Transverse colon (tissue), 4 donors: Measurements from ENCODE around the gene HSF5. TPM values are rescaled to one million over a fixed set of nuclear protein-coding genes. Genes with fewer than 3 reads are reported as not detected.
A peak's percentile ranks its signal among the peaks of the same experiment; 100 is the strongest.

Experiments used
- DNase-seq: peaks from one replicate; pipeline ENCODE4 v3.0.0-alpha.2; 2019
- H3K27ac ChIP-seq, 4 donors: fragments of 200-600 bp; sonication (generic); 2 replicates each; pipeline ENCODE4 v1.5.1; 2016 to 2018; ENCODE audit warnings: inconsistent platforms in 4 of 4
- H3K27me3 ChIP-seq: fragments of 200-600 bp; sonication (generic); 2 replicates; pipeline ENCODE4 v1.5.1; 2017; ENCODE audit warnings: inconsistent platforms
- H3K36me3 ChIP-seq, 4 donors: fragments of 200-600 bp; sonication (generic); 2 replicates each; pipeline ENCODE4 v1.5.1; 2017 to 2019; ENCODE audit warnings: inconsistent platforms in 4 of 4
- H3K4me1 ChIP-seq, 4 donors: fragments of 200-600 bp; sonication (generic); 2 replicates each; pipeline ENCODE4 v1.5.1; 2017 to 2020; ENCODE audit warnings: inconsistent platforms in 4 of 4
- H3K4me3 ChIP-seq, 4 donors: fragments of 200-600 bp; sonication (generic); 1 replicate in 1 of 4; 2 replicates in 3 of 4; pipeline versions ENCODE4 v1.5.1 to v1.6.1; 2017 to 2019; ENCODE audit warnings: inconsistent platforms in 4 of 4
- H3K9me3 ChIP-seq, 2 donors: fragments of 200-600 bp; sonication (generic); 2 replicates each; pipeline ENCODE4 v1.5.1; 2017 to 2019; ENCODE audit warnings: inconsistent platforms in 2 of 2
- CTCF ChIP-seq, 5 experiments: fragments of 200-600 bp in 3 of 5; fragments of 450-650 bp in 2 of 5; sonication (generic) in 3 of 5; IDR thresholded peaks; 1 replicate in 2 of 5; 2 replicates in 3 of 5; pipeline ENCODE4 v1.5.1; 2016 to 2017; ENCODE audit warnings: antibody characterized with exemption in 5 of 5, inconsistent platforms in 3 of 5, mild to moderate bottlenecking in 2 of 5, moderate library complexity in 1 of 5
- EP300 ChIP-seq: sonication (generic); formaldehyde crosslinking; IDR thresholded peaks from one replicate; pipeline ENCODE4 v1.6.1; 2017; ENCODE audit warnings: antibody characterized with exemption, low read depth
- POLR2A ChIP-seq: fragments of 450-650 bp; IDR thresholded peaks from one replicate; pipeline ENCODE4 v1.6.1; 2016; ENCODE audit warnings: antibody characterized with exemption, mild to moderate bottlenecking, moderate library complexity
- POLR2AphosphoS5 ChIP-seq, 3 donors: sonication (generic); formaldehyde crosslinking; IDR thresholded peaks; one replicate each; pipeline ENCODE4 v1.6.1; 2016; ENCODE audit warnings: antibody characterized with exemption in 3 of 3
- WGBS, 2 donors: methylation state at CpG; one replicate each; pipeline ENCODE4 v1.1.5; 2018; ENCODE audit warnings: low coverage in 1 of 2; 5-methylcytosine and 5-hydroxymethylcytosine counted together
- in situ Hi-C, 4 donors: fragments of 200-750 bp; cut with MboI; loops; one replicate each; pipeline versions ENCODE4 v1.15.0 to v1.15.1; 2017; ENCODE audit warnings: low sequenced_read_pairs in 3 of 4, low pct_ligation_motif_present in 1 of 4, low pct_unique_long_range_greater_than_20kb in 1 of 4
- intact Hi-C: fragments of 100-400 bp; cut with DNase I; formaldehyde crosslinking; loops from one replicate; pipeline ENCODE4 v1.15.1; 2023; ENCODE audit warnings: low total_unique reads
- total RNA-seq, 4 donors: library from RNA; depleted of rRNA; stranded (reverse); fragments of >200 nt; gene quantifications; one replicate each; pipeline ENCODE4 v1.1.0, GENCODE V29; 2016

Gene HSF5
- total RNA-seq, 4 donors from 2014 or later: 0.16 TPM; not detected in 3

GRCh38 chr17:58528443-58528842, 40.2 kb upstream of the HSF5 start:
- intact Hi-C loops (loop anchor here (10.0 kb wide), 1 partner anchor 166 kb away; the partner anchor contains the start of genes RAD51C and TEX14), in situ Hi-C loops (loop anchor here in 3 of 4 donors (10.0 kb wide), 3 partner anchors 186 to 476 kb away; no protein-coding TSS in a partner anchor)
- H3K27me3 ChIP-seq: peaks cover 5% of the 10 kb centered on the region
- no peaks in the 10 kb centered on the region for H3K36me3 ChIP-seq
- no peaks in the 10 kb centered on the region for H3K9me3 ChIP-seq
- DNase-seq: no peak
- no peak overlapping the region for H3K4me3 ChIP-seq
- peak overlapping the region in 2 of 4 donors; percentile 2 to 61 for H3K27ac ChIP-seq
- 45 to 58% methylated on average over 3 of the region's 3 CpGs for WGBS, 2 donors
- peaks cover 0 to 20% (median 5%) of the 10 kb centered on the region in 4 donors for H3K4me1 ChIP-seq
- TF ChIP-seq EP300 (no peak), POLR2AphosphoS5 (IDR thresholded peaks at IDR 0.05) (no peak), POLR2A (no peak), CTCF (IDR thresholded peaks at IDR 0.05) (no peak)

- Histone ChIP-seq H3K9me3 (no peaks in the 10 kb centered on the region), H3K4me3 (no peak overlapping the region), H3K27ac (peak overlapping the region; percentile 27 to 62 (median 50)), H3K27me3 (peaks cover 5% of the 10 kb centered on the region), H3K36me3 (no peaks in the 10 kb centered on the region), H3K4me1 (peaks cover 0 to 20% (median 5%) of the 10 kb centered on the region in 4 donors)
- TF ChIP-seq POLR2AphosphoS5 (IDR thresholded peaks at IDR 0.05) (no peak), EP300 (no peak), POLR2A (no peak), CTCF (IDR thresholded peaks at IDR 0.05) (no peak)
- in situ Hi-C loops: loop anchor here in 3 of 4 donors (10.0 kb wide), 3 partner anchors 187 to 477 kb away; no protein-coding TSS in a partner anchor
- no peak for DNase-seq
- WGBS, 2 donors: 61% methylated on average over 3 of the region's 3 CpGs; no CpG with 5 or more reads in 1 of the 2 donors
- intact Hi-C loops: loop anchor here (10.0 kb wide), 1 partner anchor 167 kb away; the partner anchor contains the start of genes RAD51C and TEX14
Observed at GRCh38 chr17:58527949-58528348, 39.7 kb upstream of the HSF5 start.

- no peaks in the 10 kb centered on the region for H3K36me3 ChIP-seq
- no peak overlapping the region for H3K4me3 ChIP-seq
- in situ Hi-C loops (loop anchor here in 3 of 4 donors (10.0 kb wide), 3 partner anchors 187 to 477 kb away; no protein-coding TSS in a partner anchor), intact Hi-C loops (loop anchor here (10.0 kb wide), 1 partner anchor 167 kb away; the partner anchor contains the start of genes RAD51C and TEX14)
- TF ChIP-seq CTCF (IDR thresholded peaks at IDR 0.05) (no peak), EP300 (no peak), POLR2A (no peak), POLR2AphosphoS5 (IDR thresholded peaks at IDR 0.05) (no peak)
- H3K27ac ChIP-seq: peak overlapping the region; percentile 27 to 62 (median 50)
- DNase-seq: no peak
- 83% methylated on average over 2 of the region's 2 CpGs; no CpG with 5 or more reads in 1 of the 2 donors for WGBS, 2 donors
- H3K27me3 ChIP-seq: peaks cover 1% of the 10 kb centered on the region
- peaks cover 0 to 15% (median 3%) of the 10 kb centered on the region in 4 donors for H3K4me1 ChIP-seq
- no peaks in the 10 kb centered on the region for H3K9me3 ChIP-seq
Observed at GRCh38 chr17:58527306-58527705, 39.1 kb upstream of the HSF5 start.

GRCh38 chr17:58525239-58525638, 37.0 kb upstream of the HSF5 start:
- intact Hi-C loops (loop anchor here (10.0 kb wide), 1 partner anchor 170 kb away; the partner anchor contains the start of genes RAD51C and TEX14), in situ Hi-C loops (loop anchor here in 3 of 4 donors (10.0 kb wide), 3 partner anchors 190 to 480 kb away; no protein-coding TSS in a partner anchor)
- TF ChIP-seq POLR2A (no peak), POLR2AphosphoS5 (IDR thresholded peaks at IDR 0.05) (peak in 2 of 3 donors; percentile 17 to 42)
- H3K9me3 ChIP-seq: no peaks in the 10 kb centered on the region
- 51% methylated on average over 3 of the region's 3 CpGs; no CpG with 5 or more reads in 1 of the 2 donors for WGBS, 2 donors
- H3K27me3 ChIP-seq: no peaks in the 10 kb centered on the region
- H3K27ac ChIP-seq: peak overlapping the region; percentile 27 to 64 (median 60)
- H3K4me1 ChIP-seq: peaks cover 0 to 7% (median 0%) of the 10 kb centered on the region in 4 donors
- no peak overlapping the region for H3K4me3 ChIP-seq
- DNase-seq: peak; percentile 33
- H3K36me3 ChIP-seq: no peaks in the 10 kb centered on the region
